ENCODE results near the gene ANTXR2.

ANTXR2 gene

GRCh38 chr4:80065601-80066000 lies 7.4 kb downstream of the ANTXR2 start:
- no peak for DNase-seq

- DNase-seq: no peak
Measured at GRCh38 chr4:80062527-80062926, 10.5 kb downstream of the ANTXR2 start.

GRCh38 chr4:80060804-80061203 lies 12.2 kb downstream of the ANTXR2 start:
- no peak for DNase-seq

- peak; percentile 11 for DNase-seq
Measured at GRCh38 chr4:80058740-80059139, 14.3 kb downstream of the ANTXR2 start.

GRCh38 chr4:80054375-80054774 lies 18.7 kb downstream of the ANTXR2 start:
- peak; percentile 14 for DNase-seq

GRCh38 chr4:80053140-80053910 lies 19.7 kb downstream of the ANTXR2 start:
- no peak for DNase-seq

- no peak for DNase-seq
Measured at GRCh38 chr4:80049813-80050534, 23.1 kb downstream of the ANTXR2 start.

- no peak for DNase-seq
Measured at GRCh38 chr4:80049402-80049801, 23.6 kb downstream of the ANTXR2 start.

- no peak for DNase-seq
Measured at GRCh38 chr4:80045786-80046185, 27.2 kb downstream of the ANTXR2 start.

- no peak for DNase-seq
Measured at GRCh38 chr4:80043541-80043940, 29.5 kb downstream of the ANTXR2 start.

- DNase-seq: no peak
Measured at GRCh38 chr4:80042821-80043220, 30.2 kb downstream of the ANTXR2 start.

- DNase-seq: no peak
Measured at GRCh38 chr4:80037864-80038263, 35.2 kb downstream of the ANTXR2 start.

- DNase-seq: no peak
Measured at GRCh38 chr4:80036949-80037685, 35.9 kb downstream of the ANTXR2 start.

GRCh38 chr4:80036306-80036705 lies 36.7 kb downstream of the ANTXR2 start:
- no peak for DNase-seq

GRCh38 chr4:80035336-80035735 lies 37.7 kb downstream of the ANTXR2 start:
- no peak for DNase-seq

- DNase-seq: no peak
Measured at GRCh38 chr4:80033581-80033980, 39.4 kb downstream of the ANTXR2 start.

- DNase-seq: no peak
Measured at GRCh38 chr4:80029364-80029763, 43.7 kb downstream of the ANTXR2 start.

GRCh38 chr4:80027611-80028010 lies 45.4 kb downstream of the ANTXR2 start:
- peak; percentile 9 for DNase-seq

- DNase-seq: no peak
Measured at GRCh38 chr4:80026100-80026499, 46.9 kb downstream of the ANTXR2 start.

GRCh38 chr4:80024335-80024734 lies 48.7 kb downstream of the ANTXR2 start:
- DNase-seq: no peak

GRCh38 chr4:80022282-80022681 lies 50.7 kb downstream of the ANTXR2 start:
- DNase-seq: no peak

- no peak for DNase-seq
Measured at GRCh38 chr4:80017125-80017854, 55.7 kb downstream of the ANTXR2 start.

- no peak for DNase-seq
Measured at GRCh38 chr4:80016506-80016905, 56.5 kb downstream of the ANTXR2 start.
